ENCODE data around the gene AKT3. TPM values are rescaled to one million over a fixed set of nuclear protein-coding genes. Genes with fewer than 3 reads are reported as not detected.

Gene AKT3
- total and polyA plus RNA-seq, 2 of the 8 experiments (the other 6 are each of a cell fraction or from before 2014, with no cell fraction given): 6.0 to 36.4 TPM

DNA sequence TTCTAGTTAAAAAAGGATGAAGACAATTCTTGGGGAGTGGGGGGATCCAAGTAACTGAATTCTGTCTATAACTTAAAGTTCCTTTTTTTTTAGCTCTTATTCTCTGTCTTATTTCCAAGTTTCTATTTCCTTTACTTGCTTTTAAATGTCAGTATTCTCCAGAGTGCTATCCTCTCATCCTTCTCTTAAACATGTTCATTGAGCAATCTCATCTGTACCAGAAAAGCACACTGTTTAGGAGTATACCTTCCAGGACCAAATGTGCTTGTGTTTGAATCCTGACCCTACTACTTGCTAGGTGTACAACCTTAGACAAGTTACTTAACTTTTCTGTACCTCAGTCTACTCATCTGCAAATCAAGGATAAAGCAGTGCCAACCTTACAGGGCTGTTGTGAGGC, 50.1 kb downstream of the AKT3 start (continued):
- TF ChIP-seq, protein P1, sequence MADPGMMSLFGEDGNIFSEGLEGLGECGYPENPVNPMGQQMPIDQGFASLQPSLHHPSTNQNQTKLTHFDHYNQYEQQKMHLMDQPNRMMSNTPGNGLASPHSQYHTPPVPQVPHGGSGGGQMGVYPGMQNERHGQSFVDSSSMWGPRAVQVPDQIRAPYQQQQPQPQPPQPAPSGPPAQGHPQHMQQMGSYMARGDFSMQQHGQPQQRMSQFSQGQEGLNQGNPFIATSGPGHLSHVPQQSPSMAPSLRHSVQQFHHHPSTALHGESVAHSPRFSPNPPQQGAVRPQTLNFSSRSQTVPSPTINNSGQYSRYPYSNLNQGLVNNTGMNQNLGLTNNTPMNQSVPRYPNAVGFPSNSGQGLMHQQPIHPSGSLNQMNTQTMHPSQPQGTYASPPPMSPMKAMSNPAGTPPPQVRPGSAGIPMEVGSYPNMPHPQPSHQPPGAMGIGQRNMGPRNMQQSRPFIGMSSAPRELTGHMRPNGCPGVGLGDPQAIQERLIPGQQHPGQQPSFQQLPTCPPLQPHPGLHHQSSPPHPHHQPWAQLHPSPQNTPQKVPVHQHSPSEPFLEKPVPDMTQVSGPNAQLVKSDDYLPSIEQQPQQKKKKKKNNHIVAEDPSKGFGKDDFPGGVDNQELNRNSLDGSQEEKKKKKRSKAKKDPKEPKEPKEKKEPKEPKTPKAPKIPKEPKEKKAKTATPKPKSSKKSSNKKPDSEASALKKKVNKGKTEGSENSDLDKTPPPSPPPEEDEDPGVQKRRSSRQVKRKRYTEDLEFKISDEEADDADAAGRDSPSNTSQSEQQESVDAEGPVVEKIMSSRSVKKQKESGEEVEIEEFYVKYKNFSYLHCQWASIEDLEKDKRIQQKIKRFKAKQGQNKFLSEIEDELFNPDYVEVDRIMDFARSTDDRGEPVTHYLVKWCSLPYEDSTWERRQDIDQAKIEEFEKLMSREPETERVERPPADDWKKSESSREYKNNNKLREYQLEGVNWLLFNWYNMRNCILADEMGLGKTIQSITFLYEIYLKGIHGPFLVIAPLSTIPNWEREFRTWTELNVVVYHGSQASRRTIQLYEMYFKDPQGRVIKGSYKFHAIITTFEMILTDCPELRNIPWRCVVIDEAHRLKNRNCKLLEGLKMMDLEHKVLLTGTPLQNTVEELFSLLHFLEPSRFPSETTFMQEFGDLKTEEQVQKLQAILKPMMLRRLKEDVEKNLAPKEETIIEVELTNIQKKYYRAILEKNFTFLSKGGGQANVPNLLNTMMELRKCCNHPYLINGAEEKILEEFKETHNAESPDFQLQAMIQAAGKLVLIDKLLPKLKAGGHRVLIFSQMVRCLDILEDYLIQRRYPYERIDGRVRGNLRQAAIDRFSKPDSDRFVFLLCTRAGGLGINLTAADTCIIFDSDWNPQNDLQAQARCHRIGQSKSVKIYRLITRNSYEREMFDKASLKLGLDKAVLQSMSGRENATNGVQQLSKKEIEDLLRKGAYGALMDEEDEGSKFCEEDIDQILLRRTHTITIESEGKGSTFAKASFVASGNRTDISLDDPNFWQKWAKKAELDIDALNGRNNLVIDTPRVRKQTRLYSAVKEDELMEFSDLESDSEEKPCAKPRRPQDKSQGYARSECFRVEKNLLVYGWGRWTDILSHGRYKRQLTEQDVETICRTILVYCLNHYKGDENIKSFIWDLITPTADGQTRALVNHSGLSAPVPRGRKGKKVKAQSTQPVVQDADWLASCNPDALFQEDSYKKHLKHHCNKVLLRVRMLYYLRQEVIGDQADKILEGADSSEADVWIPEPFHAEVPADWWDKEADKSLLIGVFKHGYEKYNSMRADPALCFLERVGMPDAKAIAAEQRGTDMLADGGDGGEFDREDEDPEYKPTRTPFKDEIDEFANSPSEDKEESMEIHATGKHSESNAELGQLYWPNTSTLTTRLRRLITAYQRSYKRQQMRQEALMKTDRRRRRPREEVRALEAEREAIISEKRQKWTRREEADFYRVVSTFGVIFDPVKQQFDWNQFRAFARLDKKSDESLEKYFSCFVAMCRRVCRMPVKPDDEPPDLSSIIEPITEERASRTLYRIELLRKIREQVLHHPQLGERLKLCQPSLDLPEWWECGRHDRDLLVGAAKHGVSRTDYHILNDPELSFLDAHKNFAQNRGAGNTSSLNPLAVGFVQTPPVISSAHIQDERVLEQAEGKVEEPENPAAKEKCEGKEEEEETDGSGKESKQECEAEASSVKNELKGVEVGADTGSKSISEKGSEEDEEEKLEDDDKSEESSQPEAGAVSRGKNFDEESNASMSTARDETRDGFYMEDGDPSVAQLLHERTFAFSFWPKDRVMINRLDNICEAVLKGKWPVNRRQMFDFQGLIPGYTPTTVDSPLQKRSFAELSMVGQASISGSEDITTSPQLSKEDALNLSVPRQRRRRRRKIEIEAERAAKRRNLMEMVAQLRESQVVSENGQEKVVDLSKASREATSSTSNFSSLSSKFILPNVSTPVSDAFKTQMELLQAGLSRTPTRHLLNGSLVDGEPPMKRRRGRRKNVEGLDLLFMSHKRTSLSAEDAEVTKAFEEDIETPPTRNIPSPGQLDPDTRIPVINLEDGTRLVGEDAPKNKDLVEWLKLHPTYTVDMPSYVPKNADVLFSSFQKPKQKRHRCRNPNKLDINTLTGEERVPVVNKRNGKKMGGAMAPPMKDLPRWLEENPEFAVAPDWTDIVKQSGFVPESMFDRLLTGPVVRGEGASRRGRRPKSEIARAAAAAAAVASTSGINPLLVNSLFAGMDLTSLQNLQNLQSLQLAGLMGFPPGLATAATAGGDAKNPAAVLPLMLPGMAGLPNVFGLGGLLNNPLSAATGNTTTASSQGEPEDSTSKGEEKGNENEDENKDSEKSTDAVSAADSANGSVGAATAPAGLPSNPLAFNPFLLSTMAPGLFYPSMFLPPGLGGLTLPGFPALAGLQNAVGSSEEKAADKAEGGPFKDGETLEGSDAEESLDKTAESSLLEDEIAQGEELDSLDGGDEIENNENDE (IDR thresholded peaks at IDR 0.05; ENCODE audit: insufficient replicate concordance, low read length): no peak
- TF ChIP-seq SP2 (IDR thresholded peaks at IDR 0.05; ENCODE audit: low read length): no peak
- no peak for TF ChIP-seq EP300 (IDR thresholded peaks at IDR 0.05; ENCODE audit: borderline replicate concordance in 1 of 2, low read depth in 2 of 2, low read length in 2 of 2)
- TF ChIP-seq HDAC2 (IDR thresholded peaks at IDR 0.05; ENCODE audit: borderline replicate concordance in 1 of 2, low read depth in 2 of 2, low read length in 2 of 2): no peak
- no peak for TF ChIP-seq POLR2A (IDR thresholded peaks at IDR 0.05; ENCODE audit: control extremely low read depth in 1 of 2, low read depth in 2 of 2, low read length in 2 of 2)
- TF ChIP-seq KDM5A (IDR thresholded peaks at IDR 0.05; ENCODE audit: low read length): no peak
- no peak for TF ChIP-seq CHD1 (IDR thresholded peaks at IDR 0.05; ENCODE audit: low read depth, low read length)
- no peak for TF ChIP-seq TAF7 (optimal IDR thresholded peaks at IDR 0.05; ENCODE audit: borderline replicate concordance, low read depth, low read length)
- TF ChIP-seq CEBPB (IDR thresholded peaks at IDR 0.05; ENCODE audit: low read depth, low read length): no peak
- no peak for TF ChIP-seq SUZ12 (IDR thresholded peaks at IDR 0.05; ENCODE audit: low read length)

Data from H1 (cell line).